Stomach smooth muscle (tissue), 2 donors: ENCODE measurements around the gene AOX1.
"Not testable (repeated sequence)": the region's sequence is repeated elsewhere in the genome, so short reads cannot be mapped to it uniquely, and the experiment has no call there.

Experiments used
- H3K27ac ChIP-seq: one replicate; pipeline ENCODE4 v1.7.0; 2013; ENCODE audit warnings: mild to moderate bottlenecking, low read length, inconsistent platforms
- H3K27me3 ChIP-seq, 2 donors: one replicate each; pipeline ENCODE4 v1.7.0; 2013; ENCODE audit warnings: low read length in 2 of 2; ENCODE audit not compliant: insufficient read depth in 2 of 2, control insufficient read depth in 1 of 2
- H3K36me3 ChIP-seq, 2 donors: one replicate each; pipeline ENCODE4 v1.7.0; 2013; ENCODE audit warnings: low read length in 2 of 2; ENCODE audit not compliant: control insufficient read depth in 2 of 2, insufficient read depth in 2 of 2
- H3K4me1 ChIP-seq: one replicate; pipeline ENCODE4 v1.7.0; 2013; ENCODE audit warnings: low read length; ENCODE audit not compliant: control insufficient read depth, insufficient read depth
- H3K4me3 ChIP-seq, 2 donors: one replicate each; pipeline ENCODE4 v1.7.0; 2013; ENCODE audit warnings: low read length in 2 of 2
- H3K9ac ChIP-seq, 2 donors: one replicate each; pipeline ENCODE4 v1.7.0; 2013; ENCODE audit warnings: low read length in 2 of 2, mild to moderate bottlenecking in 1 of 2
- H3K9me3 ChIP-seq, 2 donors: one replicate each; pipeline ENCODE4 v1.7.0; 2013; ENCODE audit warnings: low read length in 2 of 2; ENCODE audit not compliant: control insufficient read depth in 2 of 2
- donor health status: healthy.
- donor health status: Pancreatic carcinoma.

The AOX1 gene

GRCh38 chr2:200602584-200602983, 16.8 kb downstream of the AOX1 start:
- no peaks in the 10 kb centered on the region for H3K9me3 ChIP-seq
- H3K9ac ChIP-seq = no peak overlapping the region
- no peaks in the 10 kb centered on the region for H3K36me3 ChIP-seq
- no peak overlapping the region for H3K27ac ChIP-seq
- H3K4me1 ChIP-seq = no peaks in the 10 kb centered on the region
- no peak overlapping the region for H3K4me3 ChIP-seq
- H3K27me3 ChIP-seq = no peaks in the 10 kb centered on the region

GRCh38 chr2:200603972-200604371, 18.2 kb downstream of the AOX1 start:
- H3K9ac ChIP-seq = no peak overlapping the region
- H3K9me3 ChIP-seq = no peaks in the 10 kb centered on the region
- H3K36me3 ChIP-seq = no peaks in the 10 kb centered on the region
- no peaks in the 10 kb centered on the region for H3K27me3 ChIP-seq
- no peak overlapping the region for H3K4me3 ChIP-seq
- no peak overlapping the region for H3K27ac ChIP-seq
- H3K4me1 ChIP-seq = no peaks in the 10 kb centered on the region

GRCh38 chr2:200604571-200605255, 18.9 kb downstream of the AOX1 start:
- H3K36me3 ChIP-seq = no peaks in the 10 kb centered on the region
- H3K4me1 ChIP-seq = no peaks in the 10 kb centered on the region
- no peak overlapping the region for H3K4me3 ChIP-seq
- H3K27me3 ChIP-seq = no peaks in the 10 kb centered on the region
- no peak overlapping the region for H3K9ac ChIP-seq
- H3K9me3 ChIP-seq = no peaks in the 10 kb centered on the region
- no peak overlapping the region for H3K27ac ChIP-seq

- Histone ChIP-seq H3K4me3 (no peak overlapping the region), H3K36me3 (peaks cover 0 to 2% of the 10 kb centered on the region in 2 donors), H3K27me3 (no peaks in the 10 kb centered on the region), H3K27ac (no peak overlapping the region), H3K9me3 (no peaks in the 10 kb centered on the region), H3K4me1 (no peaks in the 10 kb centered on the region), H3K9ac (no peak overlapping the region)
These were observed 22.7 kb downstream of the AOX1 start for GRCh38 chr2:200608341-200609027.

GRCh38 chr2:200609028-200609614, 23.3 kb downstream of the AOX1 start:
- no peak overlapping the region for H3K27ac ChIP-seq
- no peaks in the 10 kb centered on the region for H3K9me3 ChIP-seq
- H3K4me3 ChIP-seq = no peak overlapping the region
- H3K9ac ChIP-seq = no peak overlapping the region
- peaks cover 0 to 2% of the 10 kb centered on the region in 2 donors for H3K36me3 ChIP-seq
- H3K4me1 ChIP-seq = no peaks in the 10 kb centered on the region
- no peaks in the 10 kb centered on the region for H3K27me3 ChIP-seq

- not testable (repeated sequence) for H3K9ac ChIP-seq, H3K4me3 ChIP-seq, H3K4me1 ChIP-seq, H3K9me3 ChIP-seq, H3K27me3 ChIP-seq, H3K36me3 ChIP-seq, H3K27ac ChIP-seq
These were observed 24.4 kb downstream of the AOX1 start for GRCh38 chr2:200610217-200610616.

- H3K4me3 ChIP-seq = no peak overlapping the region
- H3K4me1 ChIP-seq = no peaks in the 10 kb centered on the region
- H3K27me3 ChIP-seq = no peaks in the 10 kb centered on the region
- H3K9ac ChIP-seq = no peak overlapping the region
- H3K9me3 ChIP-seq = no peaks in the 10 kb centered on the region
- no peak overlapping the region for H3K27ac ChIP-seq
- H3K36me3 ChIP-seq = peaks cover 0 to 2% of the 10 kb centered on the region in 2 donors
These were observed 27.9 kb downstream of the AOX1 start for GRCh38 chr2:200613692-200614091.

GRCh38 chr2:200614249-200614648, 28.4 kb downstream of the AOX1 start:
- Histone ChIP-seq H3K36me3 (peaks cover 0 to 2% of the 10 kb centered on the region in 2 donors), H3K27me3 (no peaks in the 10 kb centered on the region), H3K9ac (no peak overlapping the region), H3K4me3 (no peak overlapping the region), H3K4me1 (no peaks in the 10 kb centered on the region), H3K9me3 (no peaks in the 10 kb centered on the region), H3K27ac (no peak overlapping the region)

- Histone ChIP-seq H3K9ac (no peak overlapping the region), H3K27ac (no peak overlapping the region), H3K27me3 (no peaks in the 10 kb centered on the region), H3K4me3 (no peak overlapping the region), H3K4me1 (no peaks in the 10 kb centered on the region), H3K36me3 (peaks cover 0 to 2% of the 10 kb centered on the region in 2 donors), H3K9me3 (no peaks in the 10 kb centered on the region)
These were observed 29.4 kb downstream of the AOX1 start for GRCh38 chr2:200615247-200615646.

- H3K9me3 ChIP-seq = no peaks in the 10 kb centered on the region
These were observed 30.4 kb downstream of the AOX1 start for GRCh38 chr2:200616193-200616592.

GRCh38 chr2:200616656-200617055, 30.8 kb downstream of the AOX1 start:
- H3K9ac ChIP-seq = no peak overlapping the region
- H3K4me1 ChIP-seq = no peaks in the 10 kb centered on the region
- H3K27ac ChIP-seq = no peak overlapping the region
- H3K36me3 ChIP-seq = peaks cover 0 to 2% of the 10 kb centered on the region in 2 donors
- no peaks in the 10 kb centered on the region for H3K27me3 ChIP-seq
- no peak overlapping the region for H3K4me3 ChIP-seq
- H3K9me3 ChIP-seq = no peaks in the 10 kb centered on the region

More at GRCh38 chr2:200616193-200616592, 30.4 kb downstream of the AOX1 start:
- Histone ChIP-seq H3K27ac (no peak overlapping the region), H3K9ac (no peak overlapping the region), H3K27me3 (no peaks in the 10 kb centered on the region), H3K36me3 (peaks cover 0 to 2% of the 10 kb centered on the region in 2 donors), H3K4me1 (no peaks in the 10 kb centered on the region), H3K4me3 (no peak overlapping the region)
